Caco-2 (cell line): ENCODE data around the gene RNF4. TPM values are rescaled to one million over a fixed set of nuclear protein-coding genes. Genes with fewer than 3 reads are reported as not detected.

ENCODE experiments used
- BruUV-seq: library from RNA; stranded (reverse); fragments of 400-500 nt; replicated peaks from 2 replicates; lab custom pipeline; 2021; lab: Mats Ljungman, UMichigan
- CTCF ChIA-PET: fragments of 300-600 bp; sonication (Branson Sonifier 250); formaldehyde crosslinking; loops from one replicate; lab custom pipeline; 2022; ENCODE audit warnings: antibody characterized with exemption; lab: Charles Lee
- POLR2A ChIA-PET: fragments of 300-600 bp; sonication (Branson Sonifier 250); formaldehyde crosslinking; loops from one replicate; lab custom pipeline; 2022; ENCODE audit warnings: antibody characterized with exemption; lab: Charles Lee
- DNase-seq, 2 experiments: peaks; one replicate each; pipeline versions ENCODE4 v3.0.0 to v3.0.0-alpha.2; 2020 to 2022
- H3K27me3 ChIP-seq: replicated peaks from 2 replicates; pipeline ENCODE4 v1.6.0; 2011; ENCODE audit warnings: low read length; ENCODE audit not compliant: control insufficient read depth, insufficient read depth
- H3K36me3 ChIP-seq: 2 replicates; pipeline ENCODE4 v1.5.1; 2011; ENCODE audit warnings: low read length; ENCODE audit not compliant: control insufficient read depth, insufficient read depth
- H3K4me1 ChIP-seq: fragments of 250-450 bp; sonication (Bioruptor Pico); 2 replicates; pipeline ENCODE4 v1.5.1; 2020; ENCODE audit warnings: mild to moderate bottlenecking
- H3K4me3 ChIP-seq: 2 replicates; pipeline ENCODE4 v1.5.1; 2011; ENCODE audit warnings: low read depth, mild to moderate bottlenecking, control low read depth, low read length
- H3K9me3 ChIP-seq: fragments of 250-450 bp; sonication (Bioruptor Pico); 2 replicates; pipeline ENCODE4 v1.5.1; 2020; ENCODE audit warnings: mild to moderate bottlenecking, moderate library complexity
- H3K27ac Mint-ChIP-seq: one replicate; pipeline ENCODE4 v1.8.0; 2022; ENCODE audit warnings: mixed read lengths; ENCODE audit not compliant: unreplicated experiment
- H3K27me3 Mint-ChIP-seq: one replicate; pipeline ENCODE4 v1.8.0; 2022; ENCODE audit warnings: mixed read lengths; ENCODE audit not compliant: insufficient read depth, unreplicated experiment
- H3K36me3 Mint-ChIP-seq: one replicate; pipeline ENCODE4 v1.8.0; 2022; ENCODE audit warnings: mild to moderate bottlenecking, mixed read lengths; ENCODE audit not compliant: insufficient read depth, unreplicated experiment
- H3K4me1 Mint-ChIP-seq: one replicate; pipeline ENCODE4 v1.8.0; 2022; ENCODE audit warnings: low read depth, mixed read lengths; ENCODE audit not compliant: unreplicated experiment
- H3K4me3 Mint-ChIP-seq: one replicate; pipeline ENCODE4 v1.8.0; 2022; ENCODE audit warnings: mild to moderate bottlenecking, moderate library complexity, mixed read lengths; ENCODE audit not compliant: unreplicated experiment
- H3K9me3 Mint-ChIP-seq: one replicate; pipeline ENCODE4 v1.8.0; 2022; ENCODE audit warnings: mixed read lengths; ENCODE audit not compliant: unreplicated experiment
- CTCF ChIP-seq, 2 experiments: fragments of 200-600 bp in 1 of 2; IDR thresholded peaks; 1 replicate in 1 of 2; 2 replicates in 1 of 2; pipeline versions ENCODE4 v1.5.1 to v1.8.0; 2011 to 2022; ENCODE audit warnings: antibody characterized with exemption in 1 of 2, control low read depth in 1 of 2, inconsistent platforms in 1 of 2, low read depth in 1 of 2, low read length in 1 of 2, mild to moderate bottlenecking in 1 of 2, moderate library complexity in 1 of 2; ENCODE audit not compliant: insufficient read depth in 1 of 2, severe bottlenecking in 1 of 2, unreplicated experiment in 1 of 2
- intact Hi-C: fragments of 100-400 bp; cut with micrococcal nuclease; formaldehyde crosslinking; loops from one replicate; pipeline ENCODE4 v1.10.0; 2022; ENCODE audit not compliant: unreplicated experiment
- total RNA-seq: library from RNA; stranded (reverse); gene quantifications from 2 replicates; pipeline ENCODE4 v1.2.3, GENCODE V29; 2022

Gene RNF4
- total RNA-seq, 1 experiment from 2014 or later, result 75.4 TPM

- Mint-ChIP-seq H3K27me3 (no peaks in the 10 kb centered on the region), H3K4me3 (no peak overlapping the region), H3K36me3 (peaks cover 54% of the 10 kb centered on the region), H3K27ac (no peak overlapping the region), H3K4me1 (peaks cover 21% of the 10 kb centered on the region), H3K9me3 (no peaks in the 10 kb centered on the region)
- ChIA-PET POLR2A (no interaction called here), CTCF (no interaction called here)
- intact Hi-C loops, result no loop called here
- H3K27me3 ChIP-seq, result no peaks in the 10 kb centered on the region
- H3K4me1 ChIP-seq, result no peaks in the 10 kb centered on the region
- no peak for DNase-seq
- BruUV-seq, result no TSS peak
- no peak overlapping the region for H3K4me3 ChIP-seq
- no peak for TF ChIP-seq CTCF (IDR thresholded peaks at IDR 0.05; ENCODE audit: insufficient read depth in 1 of 2, low read depth in 1 of 2, low read length in 1 of 2, severe bottlenecking in 1 of 2, unreplicated experiment in 1 of 2)
- H3K9me3 ChIP-seq, result no peaks in the 10 kb centered on the region
- no peaks in the 10 kb centered on the region; the same call in 1 of the 2 replicates for H3K36me3 ChIP-seq
These were observed 18.7 kb downstream of the RNF4 start for GRCh38 chr4:2487632-2488031.

GRCh38 chr4:2489081-2489805, 20.3 kb downstream of the RNF4 start:
- BruUV-seq, result no TSS peak
- CTCF ChIA-PET, result no interaction called here
- H3K27ac Mint-ChIP-seq, result no peak overlapping the region

More at GRCh38 chr4:2489081-2489805, 20.3 kb downstream of the RNF4 start:
- intact Hi-C loops, result no loop called here
- no peaks in the 10 kb centered on the region for H3K27me3 Mint-ChIP-seq
- Histone ChIP-seq H3K36me3 (no peaks in the 10 kb centered on the region; the same call in 1 of the 2 replicates), H3K4me1 (no peaks in the 10 kb centered on the region), H3K27me3 (no peaks in the 10 kb centered on the region), H3K9me3 (no peaks in the 10 kb centered on the region), H3K4me3 (no peak overlapping the region)
- H3K36me3 Mint-ChIP-seq, result peaks cover 70% of the 10 kb centered on the region
- no peak overlapping the region for H3K4me3 Mint-ChIP-seq
- no peak for DNase-seq
- H3K9me3 Mint-ChIP-seq, result no peaks in the 10 kb centered on the region
- peaks cover 21% of the 10 kb centered on the region for H3K4me1 Mint-ChIP-seq
- no peak for TF ChIP-seq CTCF (IDR thresholded peaks at IDR 0.05; ENCODE audit: insufficient read depth in 1 of 2, low read depth in 1 of 2, low read length in 1 of 2, severe bottlenecking in 1 of 2, unreplicated experiment in 1 of 2)
- POLR2A ChIA-PET, result no interaction called here
